H9 (cell line): ENCODE measurements around the gene FHIT. TPM values are rescaled to one million over a fixed set of nuclear protein-coding genes. Genes with fewer than 3 reads are reported as not detected.

ENCODE experiments used
- DNase-seq: peaks from one replicate; pipeline ENCODE4 v3.0.0-alpha.2; 2017
- H2AFZ ChIP-seq: one replicate; pipeline ENCODE4 v1.6.1; 2013; ENCODE audit warnings: mild to moderate bottlenecking, low read length, control low read depth, moderate library complexity
- H2AK5ac ChIP-seq: 2 replicates; pipeline ENCODE4 v1.6.1; 2013; ENCODE audit warnings: low read length, control low read depth, mixed read lengths; ENCODE audit not compliant: insufficient read length
- H2BK120ac ChIP-seq: one replicate; pipeline ENCODE4 v1.6.1; 2013; ENCODE audit warnings: low read depth, mild to moderate bottlenecking, low read length, control low read depth, inconsistent platforms; ENCODE audit not compliant: poor library complexity, severe bottlenecking
- H2BK12ac ChIP-seq: 2 replicates; pipeline ENCODE4 v1.6.1; 2013; ENCODE audit warnings: low read length, control low read depth, mixed read lengths, low read depth; ENCODE audit not compliant: insufficient read length
- H2BK15ac ChIP-seq: 2 replicates; pipeline ENCODE4 v1.6.1; 2013; ENCODE audit warnings: low read depth, low read length, control low read depth
- H2BK20ac ChIP-seq: one replicate; pipeline ENCODE4 v1.6.1; 2013; ENCODE audit warnings: low read depth, mild to moderate bottlenecking, low read length, control low read depth, inconsistent platforms; ENCODE audit not compliant: poor library complexity, severe bottlenecking
- H2BK5ac ChIP-seq: 2 replicates; pipeline ENCODE4 v1.6.1; 2013; ENCODE audit warnings: low read length, control low read depth, mixed read lengths; ENCODE audit not compliant: insufficient read length
- H3K14ac ChIP-seq: 2 replicates; pipeline ENCODE4 v1.6.1; 2013; ENCODE audit warnings: low read length, control low read depth; ENCODE audit not compliant: insufficient read depth
- H3K18ac ChIP-seq: 2 replicates; pipeline ENCODE4 v1.6.1; 2013; ENCODE audit warnings: low read depth, mild to moderate bottlenecking, mixed read lengths, low read length, control low read depth; ENCODE audit not compliant: insufficient read length
- H3K23ac ChIP-seq: 2 replicates; pipeline ENCODE4 v1.6.1; 2013; ENCODE audit warnings: low read length, control low read depth, mixed read lengths, low read depth; ENCODE audit not compliant: insufficient read length
- H3K23me2 ChIP-seq: 2 replicates; pipeline ENCODE4 v1.6.1; 2013; ENCODE audit warnings: low read depth, mild to moderate bottlenecking, mixed read lengths, low read length, control low read depth; ENCODE audit not compliant: insufficient read length, poor library complexity, severe bottlenecking
- H3K27ac ChIP-seq: 2 replicates; pipeline ENCODE4 v1.5.1; 2013; ENCODE audit warnings: low read length, control low read depth, mixed read lengths, low read depth; ENCODE audit not compliant: insufficient read length
- H3K27me3 ChIP-seq: 2 replicates; pipeline ENCODE4 v1.6.1; 2013; ENCODE audit warnings: low read length, control low read depth, inconsistent platforms; ENCODE audit not compliant: insufficient read depth
- H3K4ac ChIP-seq: 2 replicates; pipeline ENCODE4 v1.6.1; 2013; ENCODE audit warnings: low read depth, mild to moderate bottlenecking, control low read depth, inconsistent platforms, low read length, moderate library complexity
- H3K4me1 ChIP-seq: 2 replicates; pipeline ENCODE4 v1.6.1; 2013; ENCODE audit warnings: low read length, control low read depth, inconsistent platforms; ENCODE audit not compliant: insufficient read depth
- H3K4me2 ChIP-seq: 2 replicates; pipeline ENCODE4 v1.6.1; 2013; ENCODE audit warnings: low read length, control low read depth, mixed read lengths; ENCODE audit not compliant: insufficient read length, insufficient read depth
- H3K56ac ChIP-seq: 2 replicates; pipeline ENCODE4 v1.6.1; 2013; ENCODE audit warnings: low read depth, mild to moderate bottlenecking, mixed read lengths, low read length, control low read depth; ENCODE audit not compliant: insufficient read length
- H3K79me1 ChIP-seq: 2 replicates; pipeline ENCODE4 v1.6.1; 2013; ENCODE audit warnings: low read depth, mild to moderate bottlenecking, moderate library complexity, low read length, control low read depth, inconsistent platforms; ENCODE audit not compliant: insufficient read depth, poor library complexity, severe bottlenecking
- H3K79me2 ChIP-seq: 2 replicates; pipeline ENCODE4 v1.6.1; 2013; ENCODE audit warnings: low read length, control low read depth, inconsistent platforms; ENCODE audit not compliant: insufficient read depth
- H3K9ac ChIP-seq: 2 replicates; pipeline ENCODE4 v1.6.1; 2013; ENCODE audit warnings: low read length, control low read depth, mixed read lengths; ENCODE audit not compliant: insufficient read length; ENCODE audit errors: extremely low read depth
- H3K9me3 ChIP-seq: one replicate; pipeline ENCODE4 v1.6.1; 2013; ENCODE audit warnings: low read depth, low read length, inconsistent platforms; ENCODE audit not compliant: control insufficient read depth
- H3T11ph ChIP-seq: one replicate; pipeline ENCODE4 v1.6.1; 2013; ENCODE audit warnings: mild to moderate bottlenecking, low read length, control low read depth, inconsistent platforms
- H4K20me1 ChIP-seq: one replicate; pipeline ENCODE4 v1.6.1; 2013; ENCODE audit not compliant: control insufficient read depth, insufficient read length, insufficient read depth
- H4K5ac ChIP-seq: 2 replicates; pipeline ENCODE4 v1.6.1; 2013; ENCODE audit warnings: low read depth, mild to moderate bottlenecking, mixed read lengths, low read length, control low read depth; ENCODE audit not compliant: insufficient read length
- H4K8ac ChIP-seq: replicated peaks from 2 replicates; pipeline ENCODE4 v1.6.1; 2013; ENCODE audit warnings: low read length, control low read depth, mixed read lengths, low read depth; ENCODE audit not compliant: insufficient read length
- H4K91ac ChIP-seq: 2 replicates; pipeline ENCODE4 v1.6.1; 2013; ENCODE audit warnings: low read depth, mild to moderate bottlenecking, moderate library complexity, mixed read lengths, low read length, control low read depth; ENCODE audit not compliant: insufficient read length
- H3K27ac Mint-ChIP-seq, 3 experiments: 2 replicates in 2 of 3; 3 replicates in 1 of 3; pipeline ENCODE4 v1.8.0; 2020 to 2021; ENCODE audit warnings: mixed read lengths in 3 of 3, mild to moderate bottlenecking in 1 of 3, moderate library complexity in 1 of 3
- H3K27me3 Mint-ChIP-seq: 2 replicates; pipeline ENCODE4 v1.8.0; 2021; ENCODE audit warnings: low read depth, mild to moderate bottlenecking, moderate library complexity, mixed read lengths
- H3K36me3 Mint-ChIP-seq, 3 experiments: 2 replicates in 2 of 3; 3 replicates in 1 of 3; pipeline ENCODE4 v1.8.0; 2020 to 2021; ENCODE audit warnings: low read depth in 3 of 3, mixed read lengths in 3 of 3; ENCODE audit not compliant: insufficient read depth in 1 of 3
- H3K4me1 Mint-ChIP-seq, 2 experiments: 2 replicates each; pipeline ENCODE4 v1.8.0; 2020; ENCODE audit warnings: mixed read lengths in 2 of 2
- H3K4me3 Mint-ChIP-seq, 2 experiments: 2 replicates in 1 of 2; 3 replicates in 1 of 2; pipeline ENCODE4 v1.8.0; 2020 to 2021; ENCODE audit warnings: mild to moderate bottlenecking in 2 of 2, mixed read lengths in 2 of 2, moderate library complexity in 1 of 2
- H3K9me3 Mint-ChIP-seq, 2 experiments: 2 replicates in 1 of 2; 3 replicates in 1 of 2; pipeline ENCODE4 v1.8.0; 2020; ENCODE audit warnings: mild to moderate bottlenecking in 2 of 2, mixed read lengths in 2 of 2, moderate library complexity in 1 of 2
- CTCF ChIP-seq: fragments of 200-600 bp; sonication (generic); conservative IDR thresholded peaks from 3 replicates; pipeline ENCODE4 v1.8.0; 2021; ENCODE audit warnings: antibody characterized with exemption, mild to moderate bottlenecking
- WGBS: extraction: QIAGEN DNeasy Blood & Tissue Kit; methylation state at CpG from one replicate; pipeline ENCODE4 v1.1.7; 2013; ENCODE audit warnings: missing lambda C conversion rate, low lambda C conversion rate, mixed read lengths; ENCODE audit not compliant: insufficient read length; ENCODE audit errors: extremely low coverage; 5-methylcytosine and 5-hydroxymethylcytosine counted together
- total RNA-seq: library from RNA; stranded (reverse); gene quantifications from 2 replicates; pipeline ENCODE4 v1.2.1, GENCODE V29; 2021

The FHIT gene
- total RNA-seq, 1 experiment from 2014 or later = 3.0 TPM

- H3K36me3 Mint-ChIP-seq = 0 out of 7 replicates have a peak, but pooled peaks cover 0 to 4% (median 0%) of the 10 kb centered on the region in 3 experiments
- no peak for TF ChIP-seq CTCF
- Histone ChIP-seq H2BK5ac (no peak overlapping the region), H2BK20ac (no peak overlapping the region), H4K5ac (no peak overlapping the region), H2BK12ac (no peak overlapping the region), H3K23ac (no peak overlapping the region), H3K23me2 (no peaks in the 10 kb centered on the region), H2BK120ac (no peak overlapping the region), H3K4me1 (no peaks in the 10 kb centered on the region), H2BK15ac (no peak overlapping the region), H3K14ac (no peak overlapping the region), H4K20me1 (no peaks in the 10 kb centered on the region), H4K8ac (no peak overlapping the region), H3K27ac (no peak overlapping the region), H3K18ac (no peak overlapping the region), H3K9me3 (no peaks in the 10 kb centered on the region), H3T11ph (no peak overlapping the region), H2AFZ (no peak overlapping the region), H3K9ac (no peak overlapping the region), H3K27me3 (no peaks in the 10 kb centered on the region), H3K4ac (no peak overlapping the region), H3K79me1 (no peaks in the 10 kb centered on the region), H2AK5ac (no peak overlapping the region), H3K4me2 (no peak overlapping the region), H3K56ac (no peak overlapping the region), H3K79me2 (no peaks in the 10 kb centered on the region), H4K91ac (no peak overlapping the region)
- no peak overlapping the region for H3K4me3 Mint-ChIP-seq
- no peaks in the 10 kb centered on the region for H3K9me3 Mint-ChIP-seq
- no peak overlapping the region for H3K27ac Mint-ChIP-seq
- WGBS = no CpG with 5 or more reads among the region's 2 CpGs
- H3K27me3 Mint-ChIP-seq = peaks cover 2% of the 10 kb centered on the region; the same call in 1 of the 2 replicates
- H3K4me1 Mint-ChIP-seq = no peaks in the 10 kb centered on the region
- no peak for DNase-seq
Measured at GRCh38 chr3:60343831-60344230, 907.4 kb downstream of the FHIT start.
